Activated T-cell treated with anti-CD3 and anti-CD28 coated beads for 48 hours (primary cell): Measurements from ENCODE around the gene RSPO1.

ENCODE experiments used
- DNase-seq: peaks from one replicate; pipeline ENCODE4 v3.0.0-alpha.2; 2020; ENCODE audit warnings: low read depth

Gene RSPO1

DNA sequence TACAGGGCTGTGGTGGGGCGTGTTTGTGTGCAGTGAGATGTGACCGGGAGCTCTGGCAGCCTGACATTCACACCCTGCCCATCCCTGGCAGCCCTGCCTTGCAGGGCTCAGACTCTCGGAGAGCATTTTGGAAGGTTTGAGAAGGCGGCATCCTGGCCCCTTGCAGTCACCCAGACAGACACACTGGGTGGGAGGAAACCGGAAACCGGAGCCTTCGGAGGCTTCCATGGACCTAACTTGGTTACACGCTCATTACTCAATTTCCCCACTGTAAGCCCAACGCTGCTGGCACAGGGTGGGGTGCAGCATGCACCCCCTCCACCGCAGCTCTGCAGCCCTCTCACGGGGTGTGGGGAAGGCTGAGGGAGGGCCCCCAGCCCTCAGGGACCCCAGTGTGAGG, 22.2 kb upstream of the RSPO1 start:
- no peak for DNase-seq

DNA sequence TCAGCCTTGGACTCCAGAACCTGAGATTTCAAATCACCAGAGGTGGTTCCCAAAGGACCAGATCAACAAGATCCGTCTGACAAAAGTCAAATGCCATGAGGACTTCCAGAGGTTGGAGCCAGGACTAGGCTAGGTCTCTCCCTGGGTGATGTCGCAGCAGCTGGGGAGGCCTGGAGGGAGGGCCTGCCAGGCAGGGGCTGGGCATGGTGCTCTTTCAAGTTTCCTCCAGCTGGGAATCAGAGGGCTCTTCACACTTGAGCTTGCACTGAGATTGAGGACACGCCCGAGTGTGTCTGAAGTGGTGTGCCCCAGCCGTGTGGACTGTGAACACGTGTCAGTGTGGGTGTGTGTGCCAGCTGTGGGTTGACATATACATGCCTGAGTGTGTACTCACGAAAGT, 21.3 kb upstream of the RSPO1 start:
- no peak for DNase-seq

DNA sequence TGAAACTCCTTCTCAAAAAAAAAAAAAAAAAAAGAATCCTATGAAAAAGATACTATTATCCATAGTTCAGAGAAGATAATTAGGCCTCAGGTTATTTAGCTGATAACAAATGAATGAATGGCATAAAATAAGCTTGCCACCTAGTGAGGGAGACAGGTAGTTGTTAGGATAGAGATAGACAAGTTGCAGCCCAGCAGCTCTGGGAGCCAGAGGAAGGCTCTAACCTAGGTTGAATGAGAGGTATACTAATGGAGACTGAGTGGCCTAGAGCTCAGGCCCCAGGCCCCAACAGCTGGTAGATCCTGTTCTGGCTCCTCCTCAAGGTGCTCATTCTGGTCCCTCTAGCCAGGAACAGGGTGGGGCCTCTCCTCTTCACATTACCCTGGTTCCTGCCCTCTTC, 20.6 kb upstream of the RSPO1 start:
- no peak for DNase-seq

DNA sequence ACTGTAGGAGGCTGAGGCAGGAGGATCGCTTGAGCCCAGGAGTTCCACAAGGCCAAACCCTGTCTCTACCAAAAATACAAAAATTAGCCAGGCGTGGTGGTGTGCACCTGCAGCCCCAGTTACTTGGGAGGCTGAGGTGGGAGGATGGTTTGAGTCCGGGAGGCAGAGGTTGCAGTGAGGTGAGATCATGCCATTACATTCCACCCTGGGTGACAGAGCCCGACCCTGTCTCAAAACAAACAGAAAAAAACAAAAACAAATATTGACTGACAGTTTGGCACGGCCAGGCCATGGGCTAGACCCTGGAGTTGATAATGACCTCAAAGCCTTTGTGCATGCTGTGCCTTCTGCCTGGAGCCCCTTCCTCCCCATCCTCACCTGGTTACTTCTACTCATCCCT, 19.2 kb upstream of the RSPO1 start:
- no peak for DNase-seq

DNA sequence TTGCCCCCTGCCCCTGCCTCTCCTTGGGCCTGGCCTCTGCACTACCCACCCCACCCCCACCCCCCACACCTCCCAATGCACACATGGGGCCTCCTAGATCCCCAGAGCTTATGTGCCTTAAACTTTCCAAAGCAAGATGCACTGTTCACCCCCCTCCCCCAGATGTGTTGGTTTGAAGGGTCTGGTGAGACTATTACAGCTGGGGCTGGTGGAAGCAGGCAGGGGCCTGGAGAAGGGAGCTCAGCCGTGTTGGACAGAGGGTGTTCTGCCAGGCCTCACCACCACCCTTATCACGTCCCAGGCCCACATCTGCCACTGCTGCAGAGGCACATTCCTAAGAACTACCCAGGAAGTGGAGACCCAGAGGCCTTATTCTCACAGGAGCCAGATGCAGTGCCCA, 18.3 kb upstream of the RSPO1 start:
- no peak for DNase-seq

DNA sequence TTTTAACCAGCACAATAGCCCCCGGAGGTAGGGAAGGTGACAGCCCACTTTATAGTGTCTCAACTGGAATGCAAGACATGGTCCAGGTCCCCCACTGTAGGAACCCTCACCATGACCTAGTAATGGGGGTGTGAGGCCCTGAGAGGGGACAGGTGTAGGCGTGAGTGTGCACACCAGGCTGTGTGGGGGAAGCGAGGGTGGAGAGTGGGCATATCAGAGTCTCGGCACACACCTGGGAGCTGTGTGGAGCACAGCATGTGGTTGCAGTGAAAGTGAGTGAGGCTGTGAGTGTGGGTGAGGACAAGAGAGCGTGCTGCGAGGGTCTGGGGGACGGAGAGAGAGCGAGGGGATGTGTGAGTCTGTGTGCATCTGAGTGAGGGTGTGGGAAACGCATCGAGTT, 17.1 kb upstream of the RSPO1 start:
- no peak for DNase-seq

DNA sequence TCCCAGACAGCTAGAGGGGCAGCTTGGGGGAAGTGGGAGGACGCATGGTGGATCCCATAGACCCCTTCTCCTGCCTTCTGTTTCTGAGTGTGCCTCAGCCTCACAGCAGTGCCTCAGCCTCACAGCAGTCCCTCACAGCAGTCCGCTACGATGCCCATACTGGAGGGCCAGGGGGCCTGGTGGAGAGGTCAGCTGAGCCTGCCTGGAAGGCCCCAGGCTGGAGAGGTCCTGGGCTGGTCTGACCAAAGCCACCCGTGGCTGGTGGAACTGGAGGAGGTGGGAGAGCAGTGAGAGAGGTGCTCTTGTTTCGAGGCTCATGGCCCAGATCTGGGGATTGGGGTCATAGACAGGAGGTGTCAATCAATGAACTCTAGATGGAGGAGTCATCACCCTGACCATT, 16.0 kb upstream of the RSPO1 start:
- DNase-seq = no peak

DNA sequence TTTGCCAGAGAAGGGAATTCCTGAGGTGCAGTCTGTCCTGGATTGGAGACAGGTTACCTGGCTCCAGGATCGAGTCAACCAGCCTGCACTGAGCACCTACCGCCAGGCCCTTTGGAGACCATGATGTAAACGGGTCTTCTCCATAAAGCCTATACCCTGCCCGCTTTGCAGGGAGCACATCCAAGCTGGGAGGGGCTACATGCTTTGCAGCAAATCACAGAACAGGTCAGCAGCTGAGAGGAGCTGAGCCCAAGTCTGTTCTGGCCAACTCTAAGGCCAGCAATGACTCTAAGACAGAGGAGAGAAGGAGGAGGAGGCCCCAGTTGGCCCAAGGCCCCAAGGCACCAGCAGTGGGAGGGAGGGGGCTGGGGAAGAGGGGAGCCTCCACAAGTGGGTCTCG, 15.5 kb upstream of the RSPO1 start:
- DNase-seq = no peak

DNA sequence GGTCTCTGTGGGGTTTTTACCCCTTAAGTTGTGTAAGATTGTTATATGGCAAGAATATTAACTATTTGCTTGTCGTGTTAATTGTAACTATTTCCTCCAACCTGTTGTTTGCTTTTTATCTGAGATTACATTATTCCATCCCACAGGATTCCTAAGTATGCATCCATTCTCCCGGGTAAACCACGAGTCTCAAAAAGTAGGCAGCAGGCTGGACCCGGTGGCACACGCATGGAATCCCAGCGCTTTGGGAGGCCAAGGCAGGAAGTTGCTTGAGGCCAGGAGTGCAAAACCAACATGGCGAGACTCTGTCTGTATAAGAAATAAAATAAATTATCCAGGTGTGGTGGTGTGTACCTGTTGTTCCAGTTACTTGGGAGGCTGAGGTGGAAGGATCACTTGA, 12.6 kb upstream of the RSPO1 start:
- DNase-seq = no peak

DNA sequence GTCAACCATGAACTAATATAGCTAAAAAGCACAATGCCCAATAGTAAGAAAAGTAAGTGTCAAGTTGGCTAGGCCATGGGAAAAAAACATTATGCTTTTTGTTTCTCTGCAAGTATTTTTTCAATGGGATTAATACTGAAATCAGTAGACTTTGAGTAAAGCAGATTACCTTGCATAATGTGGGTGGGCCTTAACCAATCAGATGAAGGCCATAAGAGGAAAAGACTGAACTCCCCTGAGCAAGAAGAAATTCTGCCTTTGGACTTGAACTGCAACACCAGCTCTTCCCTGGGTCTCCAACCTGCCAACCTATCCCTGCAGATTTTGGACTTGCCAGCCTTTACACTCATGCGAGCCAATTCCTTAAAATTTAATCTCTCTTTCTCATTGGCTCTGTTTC, 6.4 kb upstream of the RSPO1 start:
- no peak for DNase-seq

DNA sequence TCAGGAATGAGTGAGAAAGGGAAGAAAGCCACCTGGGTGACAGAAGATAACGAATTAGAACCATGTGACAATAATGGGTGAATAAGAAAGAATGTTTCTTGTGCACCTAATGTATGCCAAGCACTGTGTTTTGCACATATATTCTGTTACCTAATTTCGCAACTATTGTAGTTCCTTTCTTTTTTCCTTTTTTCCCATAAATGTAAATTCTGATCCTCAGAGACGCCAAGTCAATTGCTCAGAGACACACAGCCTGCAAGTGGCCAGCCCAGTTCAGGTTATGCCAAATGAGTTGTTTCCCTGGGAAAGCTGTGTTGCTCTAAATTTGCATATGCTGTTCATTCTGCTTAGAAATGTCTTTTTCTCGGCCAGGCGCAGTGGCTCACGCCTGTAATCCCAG, 1.7 kb upstream of the RSPO1 start:
- DNase-seq = no peak

DNA sequence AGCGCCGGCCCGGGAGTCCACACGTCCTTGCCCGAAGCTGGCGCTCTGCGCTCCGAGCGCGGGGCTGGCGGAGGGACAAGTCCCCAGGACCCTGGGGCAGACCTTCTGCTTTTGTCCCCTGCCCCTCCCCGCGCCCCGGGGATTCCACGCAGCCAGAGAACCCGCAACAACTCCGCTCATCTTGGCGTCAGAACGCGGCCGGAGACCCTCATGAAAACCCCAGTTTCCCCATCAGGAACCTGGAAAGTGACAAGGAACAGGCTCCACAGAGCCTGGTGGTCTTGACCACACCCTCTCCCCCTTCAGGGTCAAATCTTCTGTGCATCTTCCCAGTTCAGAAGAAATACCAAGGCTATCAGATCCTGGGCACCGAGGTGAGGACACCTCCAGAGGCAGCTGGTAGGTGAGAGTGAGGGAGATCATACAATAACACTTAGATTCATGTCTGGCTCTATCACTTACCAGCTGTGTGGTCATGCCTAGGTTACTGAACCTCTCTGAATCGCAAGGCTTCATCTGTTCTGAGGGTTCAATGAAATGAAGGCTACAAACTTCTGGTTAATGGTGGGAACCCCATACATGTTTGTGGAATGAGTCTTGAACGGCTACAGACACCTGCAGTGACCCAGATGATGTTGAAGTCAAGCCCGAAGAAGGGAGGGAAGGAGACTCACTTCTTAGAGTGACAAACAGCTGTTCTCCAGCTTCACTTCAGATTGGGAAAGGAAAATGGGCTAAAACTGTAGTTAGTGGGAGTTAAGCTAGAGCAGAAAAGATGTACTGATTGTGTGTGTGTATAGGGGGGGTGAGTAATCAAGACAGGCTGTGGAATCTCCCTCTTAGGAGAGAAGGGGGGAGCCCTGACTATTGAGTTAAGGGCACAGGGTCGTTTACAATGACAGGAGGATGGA, 555 bp upstream of the RSPO1 start:
- DNase-seq = no peak

DNA sequence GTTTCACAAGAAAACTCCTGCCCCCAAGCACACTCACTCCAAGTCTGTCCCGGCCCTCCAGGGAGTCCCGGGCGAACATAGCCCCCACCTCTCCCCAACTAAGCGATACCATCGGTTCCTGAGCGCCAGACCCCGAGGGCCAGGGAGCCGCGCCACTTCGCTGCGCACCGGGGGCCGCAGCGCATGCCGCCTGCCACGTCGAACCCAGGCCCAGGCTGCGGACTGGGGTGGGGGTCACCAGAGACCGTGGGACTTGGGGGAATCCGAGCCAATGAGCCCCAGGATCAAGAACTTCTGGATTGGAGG, 801 bp downstream of the RSPO1 start:
- no peak for DNase-seq

DNA sequence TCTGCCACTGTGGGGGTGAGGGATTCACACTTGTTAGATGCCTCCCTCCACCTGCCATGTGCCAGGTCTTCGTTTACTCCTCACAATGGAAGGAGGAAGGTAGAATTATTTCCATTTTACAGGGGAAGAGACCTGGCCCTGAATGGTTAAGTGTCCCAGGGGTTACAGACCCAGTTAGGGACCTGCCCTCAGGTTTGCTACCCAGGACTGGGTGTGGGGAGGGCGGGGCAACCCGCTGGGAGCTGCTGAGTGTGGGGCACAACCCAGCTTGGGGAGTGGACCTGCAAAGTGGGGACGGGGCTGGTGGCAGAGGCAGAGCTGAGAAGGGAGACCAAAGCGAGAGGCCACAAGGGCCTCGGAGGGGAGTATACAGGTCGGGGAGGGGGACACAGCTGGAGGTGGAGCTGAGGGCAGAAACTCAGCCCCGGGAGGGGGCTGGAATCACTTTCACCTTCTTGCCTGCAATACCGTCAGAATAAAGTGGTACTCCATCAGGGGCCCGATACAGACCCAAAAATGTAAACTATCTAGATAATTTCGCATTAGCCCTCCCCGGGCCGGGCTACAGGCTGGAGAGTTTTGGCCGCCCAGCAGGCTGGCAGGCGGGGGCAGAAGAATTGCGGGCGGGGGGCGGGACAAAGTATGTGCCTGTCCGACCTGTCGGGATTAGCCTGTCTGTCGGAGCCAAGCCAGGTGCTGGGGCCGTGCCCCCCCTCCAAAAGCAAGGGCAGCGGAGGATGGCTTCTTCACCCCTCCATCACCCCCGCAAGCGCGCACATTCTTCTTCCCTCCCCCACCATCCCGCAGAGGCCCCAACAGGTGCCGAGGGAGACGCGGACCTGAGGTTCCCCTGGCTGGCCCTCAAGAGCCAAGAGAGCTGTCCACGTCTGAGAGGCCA, 1.4 kb downstream of the RSPO1 start:
- DNase-seq = no peak

DNA sequence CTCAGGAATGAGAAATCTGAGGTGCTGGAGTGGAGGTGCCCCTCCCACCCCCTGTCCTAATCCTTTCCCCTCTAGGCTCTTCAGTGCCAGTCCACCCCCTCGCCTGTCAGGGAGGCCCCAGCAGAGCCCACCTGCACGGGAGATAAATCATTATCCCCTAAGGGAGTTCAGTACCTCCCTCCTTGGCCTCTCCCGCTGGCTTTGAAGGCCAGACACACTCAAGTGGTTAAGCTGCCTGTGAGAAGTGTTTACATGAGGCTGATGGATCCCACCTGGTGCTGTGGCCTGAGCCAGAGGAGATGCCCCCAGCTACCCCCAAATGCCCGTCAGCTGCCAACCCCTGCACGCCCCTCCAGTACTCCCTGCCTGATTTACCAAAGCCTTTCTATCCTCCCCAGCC, 3.7 kb downstream of the RSPO1 start:
- DNase-seq = no peak

DNA sequence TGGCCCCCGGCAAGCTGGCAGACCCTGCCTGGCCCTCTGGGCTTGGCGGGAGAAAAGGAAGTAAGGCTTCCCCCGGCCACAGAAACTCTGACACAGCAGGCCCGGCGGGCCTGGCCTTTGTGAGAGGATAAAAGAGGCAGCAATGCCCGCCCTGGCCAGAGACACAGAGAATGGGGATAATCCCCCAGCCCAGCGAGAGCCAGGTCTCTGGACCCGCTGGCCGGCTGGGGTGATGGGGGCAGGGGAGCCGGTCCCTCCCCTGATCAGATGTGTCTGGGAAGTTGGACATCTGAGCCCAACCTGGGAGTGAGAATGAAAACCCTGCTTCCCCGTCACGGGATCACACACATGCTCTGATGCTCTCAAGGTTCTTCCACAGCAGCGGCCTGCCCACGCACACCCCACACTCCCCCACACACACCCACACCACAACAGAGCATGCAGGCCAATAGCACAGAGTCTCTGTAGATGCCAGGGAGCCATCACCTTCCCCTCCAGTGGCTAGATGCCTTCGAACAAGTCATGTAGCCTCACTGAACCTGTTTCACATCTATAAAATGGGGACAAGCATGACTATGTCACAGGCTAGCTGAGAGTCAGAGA, 4.2 kb downstream of the RSPO1 start:
- DNase-seq = no peak

DNA sequence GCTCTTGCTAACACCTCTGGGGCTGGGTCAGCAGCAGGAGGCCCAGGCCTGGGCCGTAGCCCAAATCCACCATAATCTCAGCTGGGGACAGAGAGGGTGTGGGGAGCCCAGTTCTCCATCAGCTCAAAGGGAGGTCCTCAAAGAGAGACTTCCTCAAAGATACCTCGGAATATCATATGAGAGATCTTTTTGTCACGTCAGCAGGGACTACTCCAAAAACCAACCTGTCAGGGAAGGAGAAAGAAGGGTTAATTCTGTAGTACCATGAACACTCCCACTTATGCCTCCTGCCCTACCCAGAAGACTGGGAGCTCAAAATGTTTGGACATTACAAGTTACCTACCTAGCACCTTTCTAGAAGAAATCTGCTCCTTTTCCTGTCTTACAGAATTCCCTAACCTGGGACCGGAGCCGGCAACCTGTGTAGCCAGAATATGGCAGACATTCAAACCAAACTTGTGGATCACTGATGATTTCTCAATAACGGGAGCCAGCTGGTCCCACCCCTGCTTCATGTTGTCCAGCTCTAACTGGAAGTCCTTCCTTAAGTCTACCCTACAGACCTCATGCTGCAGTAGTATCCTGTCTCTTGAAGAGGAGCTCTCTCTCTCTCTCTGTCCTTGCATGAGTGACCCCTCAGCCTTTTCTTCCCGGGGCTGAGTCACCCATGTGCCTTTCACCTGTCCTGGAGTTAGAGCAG, 4.8 kb downstream of the RSPO1 start:
- DNase-seq = no peak

DNA sequence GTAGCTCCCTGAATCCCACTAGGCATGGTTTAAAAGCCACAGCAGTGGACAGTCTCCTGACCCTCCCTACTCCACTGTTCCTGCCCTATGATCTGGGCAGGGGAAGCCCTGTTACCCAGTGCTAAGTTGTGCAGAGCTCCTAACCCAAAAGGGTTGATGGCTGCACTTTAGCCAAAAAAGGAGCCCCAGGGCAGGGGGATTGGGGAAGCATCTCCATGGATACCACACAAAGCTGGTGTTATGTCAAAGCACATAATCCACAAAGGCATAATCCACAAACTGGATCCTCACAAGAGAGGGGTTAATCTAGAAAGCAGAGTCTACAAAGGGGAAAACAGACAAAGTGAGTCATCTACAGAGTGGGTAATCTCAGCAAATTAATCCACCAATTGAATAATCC, 5.7 kb downstream of the RSPO1 start:
- no peak for DNase-seq

DNA sequence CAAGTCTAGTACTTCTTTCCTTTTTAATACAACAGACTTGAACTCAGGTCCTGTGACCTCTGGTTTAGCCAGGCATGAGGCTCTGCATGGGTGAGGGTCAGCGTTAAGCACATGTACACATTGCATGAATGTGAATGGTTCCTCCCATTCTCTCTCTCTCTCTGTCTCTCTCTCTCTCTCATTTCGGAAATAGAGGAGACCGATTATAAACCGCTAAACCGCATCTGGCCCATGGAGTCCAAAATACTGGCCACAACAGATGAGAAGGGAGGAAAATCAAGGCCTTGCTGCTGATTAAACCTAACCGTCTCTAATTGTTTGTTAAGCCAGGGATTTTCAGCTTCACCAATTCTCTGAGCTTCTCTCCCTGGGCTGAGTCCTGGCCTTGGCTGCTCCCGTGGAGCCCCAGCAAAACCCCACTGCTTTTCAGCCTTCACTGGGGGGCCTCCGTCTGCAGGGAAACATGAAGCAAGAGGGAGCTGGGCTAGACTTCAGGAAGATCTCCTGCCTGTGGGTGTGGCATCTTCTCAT, 6.6 kb downstream of the RSPO1 start:
- DNase-seq = no peak

DNA sequence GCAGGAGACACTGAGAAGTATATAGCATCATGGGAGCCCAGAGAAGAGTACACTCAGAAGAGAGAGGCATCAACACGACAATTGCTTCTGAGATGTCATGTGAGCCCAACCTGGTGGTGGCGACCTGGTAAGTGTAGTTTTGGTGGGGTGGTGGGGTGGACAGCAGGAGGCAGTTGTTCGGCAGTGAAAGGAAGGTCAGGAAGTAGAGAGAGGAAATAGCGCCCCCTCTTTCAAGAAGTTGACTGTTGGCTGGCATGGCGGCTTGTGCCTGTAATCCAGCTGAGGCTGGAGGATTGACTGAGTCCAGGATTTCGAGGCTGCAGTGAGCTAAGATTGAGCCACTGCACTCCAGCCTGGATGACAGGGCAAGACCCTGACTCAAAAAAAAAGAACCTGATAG, 12.6 kb downstream of the RSPO1 start:
- DNase-seq = no peak

DNA sequence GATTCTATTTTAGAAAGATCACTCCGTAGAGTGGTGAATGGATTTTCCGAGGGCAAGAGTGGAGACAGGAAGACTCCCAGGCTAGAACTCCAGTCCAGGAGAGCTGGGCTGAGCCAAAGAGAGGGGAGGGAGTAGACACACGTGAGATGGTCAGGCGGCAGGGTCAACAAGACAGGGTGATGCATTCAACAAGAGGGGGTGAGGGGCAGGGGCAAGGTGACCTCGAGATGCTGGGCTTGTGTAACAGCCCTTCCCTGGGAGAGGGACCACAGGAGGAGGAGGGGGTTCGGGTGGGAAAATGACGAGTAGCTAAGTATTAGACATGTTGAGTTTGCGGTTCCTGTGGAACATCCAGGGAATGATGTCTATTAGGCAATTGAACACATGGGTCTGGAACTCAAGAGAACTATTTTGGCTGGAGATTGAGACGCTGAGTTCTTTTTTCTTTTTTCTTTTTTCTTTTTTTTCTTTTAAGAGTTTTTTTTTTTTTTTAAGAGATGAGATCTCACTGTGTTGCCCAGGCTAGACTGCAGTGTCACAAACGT, 13.3 kb downstream of the RSPO1 start:
- no peak for DNase-seq

DNA sequence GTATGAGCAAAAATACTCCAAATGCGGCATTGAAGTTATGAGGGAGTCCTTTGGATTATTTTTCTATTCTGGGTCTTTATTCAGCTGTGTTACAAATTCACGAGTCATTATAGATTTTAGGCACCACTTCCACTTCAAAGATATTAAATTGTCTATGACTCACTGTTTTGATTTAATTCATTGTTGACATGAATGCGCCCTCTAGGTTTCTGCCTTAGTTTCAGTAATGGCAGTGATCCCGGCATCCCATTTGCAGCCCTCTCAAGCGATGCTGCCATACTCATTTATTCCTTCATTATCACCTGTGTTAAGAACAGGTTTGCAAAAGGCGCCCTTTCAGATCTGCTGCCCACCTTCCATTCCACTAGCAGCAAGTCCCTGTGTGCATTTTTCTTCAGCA, 14.0 kb downstream of the RSPO1 start:
- no peak for DNase-seq
